ENCODE data around the gene TP53I3. TPM values are rescaled to one million over a fixed set of nuclear protein-coding genes. Genes with fewer than 3 reads are reported as not detected.
A peak's percentile ranks its signal among the peaks of the same experiment; 100 is the strongest.

Gene TP53I3
- total and polyA plus RNA-seq, 2 of the 4 experiments (the other 2 are of a cell fraction): 25.5 to 42.2 TPM

GRCh38 chr2:24083567-24084385 lies 858 bp downstream of the TP53I3 start:
- peak overlapping the region; percentile 83 for H2BK120ac ChIP-seq (ENCODE audit: low read depth, low read length)
- peaks cover 4% of the 10 kb centered on the region; the same call in 1 of the 2 replicates for H3K4me1 ChIP-seq (ENCODE audit: control insufficient read depth, insufficient read depth, low read length)
- H3K27me3 ChIP-seq (ENCODE audit: control insufficient read depth, insufficient read depth, low read length): no peaks in the 10 kb centered on the region
- peak overlapping the region; percentile 8; the same call in 1 of the 3 replicates for H2BK15ac ChIP-seq (ENCODE audit: low read depth, low read length)
- H2AFZ ChIP-seq (replicated peaks; ENCODE audit: low read length, poor library complexity): peak overlapping the region; percentile 99
- H3K56ac ChIP-seq (ENCODE audit: extremely low read depth, insufficient read depth, low read length): peak overlapping the region; percentile 86
- dilution Hi-C loops (cut with HindIII; ENCODE audit: low sequenced_read_pairs, unreplicated experiment) (no loop called here), in situ Hi-C loops (cut with MboI; ENCODE audit: low sequenced_read_pairs) (no loop called here), intact Hi-C loops (cut with micrococcal nuclease) (loop anchor here (1.0 to 2.0 kb wide), 3 partner anchors 156 to 299 kb away; partner anchors contain the start of gene ATAD2B)
- H3K9ac ChIP-seq (ENCODE audit: low read depth, low read length): peak overlapping the region; percentile 69
- peak overlapping the region; percentile 74 to 96 for H4K8ac ChIP-seq (ENCODE audit: low read depth in 2 of 2, low read length in 2 of 2)
- peaks cover 12 to 31% of the 10 kb centered on the region in 2 experiments for H3K79me1 ChIP-seq (ENCODE audit: low read depth in 1 of 2, low read length in 2 of 2)
- H3K9me1 ChIP-seq (ENCODE audit: insufficient read depth, low read length): peaks cover 11% of the 10 kb centered on the region
- peak overlapping the region; percentile 81 for H2BK5ac ChIP-seq (ENCODE audit: low read depth, low read length, poor library complexity, severe bottlenecking)
- peak overlapping the region; percentile 80 for H3K4me2 ChIP-seq (ENCODE audit: low read depth, low read length)
- no TSS peak for BruUV-seq (replicated peaks)
- H4K91ac ChIP-seq (ENCODE audit: insufficient read depth, low read depth, low read length): peak overlapping the region; percentile 91
- peak overlapping the region; percentile 91 for H2AK5ac ChIP-seq (ENCODE audit: low read depth, low read length)
- H3K4ac ChIP-seq (ENCODE audit: low read depth, low read length): peak overlapping the region; percentile 97
- ChIA-PET POLR2A (ENCODE audit: unreplicated experiment) (interaction anchor here (0.6 to 1.0 kb wide), 3 partner anchors 25 to 878 kb away, joined by 3 to 7 read pairs (median 3); partner anchors contain the start of genes FAM228B and PFN4), CTCF (interaction anchor here (0.7 to 2.0 kb wide), 9 partner anchors 23 to 297 kb away, joined by 3 to 10 read pairs (median 4); partner anchors contain the start of genes ATAD2B and PFN4)
- H3K4me3 ChIP-seq (ENCODE audit: insufficient read depth, low read depth, low read length): peak overlapping the region; percentile 70
- H4K5ac ChIP-seq (ENCODE audit: low read depth, low read length): peak overlapping the region; percentile 77
- H2BK20ac ChIP-seq (ENCODE audit: low read depth, low read length): peak overlapping the region; percentile 17; the same call in 1 of the 2 replicates
- H3K9me3 ChIP-seq (ENCODE audit: control insufficient read depth, insufficient read depth, low read length): no peaks in the 10 kb centered on the region
- H3K23ac ChIP-seq (ENCODE audit: low read depth, low read length): peak overlapping the region; percentile 70
- peak overlapping the region; percentile 89 for H3K27ac ChIP-seq (ENCODE audit: insufficient read depth, low read length)
- H3K36me3 ChIP-seq (ENCODE audit: control insufficient read depth, insufficient read depth, low read length): peaks cover 18% of the 10 kb centered on the region
- H3K18ac ChIP-seq (ENCODE audit: low read depth, low read length): peak overlapping the region; percentile 43
- peak overlapping the region; percentile 99 for H2AK9ac ChIP-seq (replicated peaks; ENCODE audit: low read depth, low read length, poor library complexity)
- peak overlapping the region; percentile 87 for H3K14ac ChIP-seq (replicated peaks; ENCODE audit: low read depth, low read length)
- H4K20me1 ChIP-seq (ENCODE audit: insufficient read depth, low read length): no peaks in the 10 kb centered on the region
- DNase-seq: peak; percentile 79
- ATAC-seq (ENCODE audit: low read depth): peak; percentile 52
- 1% methylated on average over 8 of the region's 30 CpGs; no CpG with 5 or more reads in 1 of the 2 experiments for WGBS, 2 experiments (ENCODE audit: extremely low coverage in 2 of 2, insufficient read length in 1 of 2)
- no peak for TF ChIP-seq BHLHE40 (IDR thresholded peaks at IDR 0.05; ENCODE audit: low read depth, low read length)
- TF ChIP-seq MAFK (IDR thresholded peaks at IDR 0.05; ENCODE audit: low read depth, low read length): no peak
- TF ChIP-seq RCOR1 (IDR thresholded peaks at IDR 0.05; ENCODE audit: insufficient replicate concordance, low read length): no peak
- no peak for TF ChIP-seq RFX5 (IDR thresholded peaks at IDR 0.05; ENCODE audit: low read depth, low read length)
- no peak; the same call in 1 of the 2 replicates for TF ChIP-seq MXI1 (IDR thresholded peaks at IDR 0.05; ENCODE audit: borderline replicate concordance, low read depth, low read length)
- TF ChIP-seq ELK1 (IDR thresholded peaks at IDR 0.05; ENCODE audit: borderline replicate concordance, low read depth, low read length): no peak
- no peak for TF ChIP-seq RAD21 (IDR thresholded peaks at IDR 0.05; ENCODE audit: low read length)
- no peak for TF ChIP-seq CHD1 (IDR thresholded peaks at IDR 0.05; ENCODE audit: low read depth, low read length)
- no peak for TF ChIP-seq SMC3 (IDR thresholded peaks at IDR 0.05; ENCODE audit: low read depth, low read length)
- no peak for TF ChIP-seq CEBPB (IDR thresholded peaks at IDR 0.05; ENCODE audit: low read depth, low read length)
- no peak for TF ChIP-seq FOS (IDR thresholded peaks at IDR 0.05; ENCODE audit: low read depth, low read length)
- no peak for TF ChIP-seq MAZ (IDR thresholded peaks at IDR 0.05; ENCODE audit: borderline replicate concordance, low read depth, low read length)
- no peak for TF ChIP-seq NFE2L2 (IDR thresholded peaks at IDR 0.05; ENCODE audit: low read depth, low read length)
- TF ChIP-seq POLR2A (IDR thresholded peaks at IDR 0.05; ENCODE audit: low read depth, low read length): no peak
- no peak for TF ChIP-seq CTCF (conservative IDR thresholded peaks at IDR 0.05; ENCODE audit: low read depth, low read length)
